ENCODE results near the gene PRKAR2A.

- TF ChIP-seq CTCF (IDR thresholded peaks at IDR 0.05) (no peak), POLR2A (IDR thresholded peaks at IDR 0.05) (no peak)
Measured at GRCh38 chr3:48739617-48739954, 108.1 kb downstream of the PRKAR2A start.
